Activated CD4-positive, alpha-beta memory T cell treated with anti-CD3 and anti-CD28 coated beads, Interleukin-2, amount 10 ng/mL, durations not matched to agents 7 days and 5 days (primary cell): ENCODE measurements around the gene GTF2A1L. TPM values are rescaled to one million over a fixed set of nuclear protein-coding genes. Genes with fewer than 3 reads are reported as not detected.
"Not testable (repeated sequence)": the region's sequence is repeated elsewhere in the genome, so short reads cannot be mapped to it uniquely, and the experiment has no call there.

ENCODE experiments used
- CTCF ChIA-PET: fragments of 350-600 bp; sonication (Branson Sonifier 250); formaldehyde crosslinking; loops from one replicate; lab custom pipeline; 2021; ENCODE audit warnings: antibody characterized with exemption, inconsistent platforms; lab: Charles Lee
- POLR2A ChIA-PET: fragments of 350-600 bp; sonication (Branson Sonifier 250); formaldehyde crosslinking; loops from one replicate; lab custom pipeline; 2021; ENCODE audit warnings: antibody characterized with exemption; lab: Charles Lee
- DNase-seq: peaks from one replicate; pipeline ENCODE4 v3.0.0-alpha.2; 2020
- H3K27ac Mint-ChIP-seq: one replicate; pipeline ENCODE4 v1.8.0; 2021; ENCODE audit warnings: mild to moderate bottlenecking, mixed read lengths
- H3K27me3 Mint-ChIP-seq: one replicate; pipeline ENCODE4 v1.8.0; 2021; ENCODE audit warnings: mixed read lengths
- H3K36me3 Mint-ChIP-seq: one replicate; pipeline ENCODE4 v1.8.0; 2021; ENCODE audit warnings: low read depth, mixed read lengths
- H3K4me1 Mint-ChIP-seq: one replicate; pipeline ENCODE4 v1.8.0; 2021; ENCODE audit warnings: mixed read lengths
- H3K4me3 Mint-ChIP-seq: one replicate; pipeline ENCODE4 v1.8.0; 2021; ENCODE audit warnings: mild to moderate bottlenecking, mixed read lengths
- H3K9me3 Mint-ChIP-seq: one replicate; pipeline ENCODE4 v1.8.0; 2021; ENCODE audit warnings: mixed read lengths
- total RNA-seq, 2 experiments: library from RNA; stranded (reverse); gene quantifications; one replicate each; pipeline ENCODE4 v1.2.3, GENCODE V29; 2021

The GTF2A1L gene
- total RNA-seq, 2 experiments from 2014 or later: not detected

DNA sequence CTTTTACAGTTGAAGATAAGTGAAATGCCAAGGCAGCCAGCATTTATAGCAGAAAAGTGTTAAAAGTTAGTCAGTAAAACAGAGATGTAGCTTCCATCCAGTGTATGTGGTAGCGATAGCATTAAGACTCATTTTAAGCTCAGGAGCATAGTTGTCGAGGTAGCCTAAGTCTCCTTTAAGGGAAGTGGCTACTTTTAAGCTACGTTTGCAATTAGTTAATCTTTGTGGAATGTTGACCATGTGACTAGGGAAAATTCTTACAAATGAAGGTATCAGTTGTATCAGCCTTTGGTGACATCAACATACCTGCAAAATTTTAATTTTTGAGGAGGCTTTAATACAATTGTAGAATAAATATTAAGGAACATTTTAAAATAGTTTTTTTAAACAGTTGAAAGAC, 76.0 kb downstream of the GTF2A1L start:
- peaks cover 11% of the 10 kb centered on the region for H3K27me3 Mint-ChIP-seq
- DNase-seq: no peak
- CTCF ChIA-PET: no interaction called here
- no peaks in the 10 kb centered on the region for H3K36me3 Mint-ChIP-seq
- H3K4me1 Mint-ChIP-seq: no peaks in the 10 kb centered on the region
- H3K4me3 Mint-ChIP-seq: no peak overlapping the region
- H3K9me3 Mint-ChIP-seq: no peaks in the 10 kb centered on the region
- H3K27ac Mint-ChIP-seq: no peak overlapping the region
- POLR2A ChIA-PET: no interaction called here

DNA sequence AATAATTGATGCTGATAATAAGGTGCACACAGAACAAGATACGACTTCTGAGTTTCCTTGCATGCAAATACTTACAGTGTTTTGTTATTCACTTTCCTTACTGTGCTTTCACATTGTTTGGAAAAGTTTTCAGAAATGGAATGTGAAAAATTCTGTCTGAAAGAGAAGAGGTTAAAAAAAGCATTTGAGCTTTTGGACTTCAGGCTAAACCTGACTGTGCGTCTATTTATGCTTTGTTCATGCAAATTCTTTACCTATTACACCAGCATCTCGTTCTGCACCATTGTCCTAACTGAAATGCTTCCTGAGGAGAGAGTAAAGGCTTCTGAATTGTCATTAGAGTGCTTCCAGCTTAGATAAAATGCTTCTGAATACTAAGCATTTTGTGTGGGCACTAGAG, 76.5 kb downstream of the GTF2A1L start:
- POLR2A ChIA-PET: no interaction called here
- Mint-ChIP-seq H3K4me1 (no peaks in the 10 kb centered on the region), H3K27ac (no peak overlapping the region), H3K36me3 (no peaks in the 10 kb centered on the region), H3K27me3 (peaks cover 11% of the 10 kb centered on the region), H3K9me3 (no peaks in the 10 kb centered on the region), H3K4me3 (no peak overlapping the region)
- no peak for DNase-seq
- CTCF ChIA-PET: no interaction called here

DNA sequence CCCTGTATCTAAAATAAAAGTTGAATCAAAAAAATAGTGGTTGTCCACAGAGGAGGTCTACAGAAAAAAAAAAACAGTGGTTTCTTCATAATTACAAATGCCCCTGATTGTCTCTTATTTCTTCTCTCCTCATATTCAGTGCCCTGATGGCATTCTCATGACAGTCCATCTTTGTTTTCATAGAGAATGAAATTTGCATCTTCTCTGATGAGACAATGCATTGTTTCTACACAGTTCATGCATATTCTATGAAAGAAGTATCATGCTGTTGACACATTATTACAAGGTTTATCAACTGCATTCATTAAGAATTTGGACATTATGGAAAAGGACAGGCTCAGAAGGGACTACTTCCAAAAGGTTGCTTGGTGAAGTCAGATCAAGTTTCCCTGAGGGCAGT, 78.3 kb downstream of the GTF2A1L start:
- no peak overlapping the region for H3K27ac Mint-ChIP-seq
- no peak overlapping the region for H3K4me3 Mint-ChIP-seq
- peaks cover 11% of the 10 kb centered on the region for H3K27me3 Mint-ChIP-seq
- DNase-seq: no peak
- ChIA-PET POLR2A (no interaction called here), CTCF (no interaction called here)
- no peaks in the 10 kb centered on the region for H3K9me3 Mint-ChIP-seq
- H3K4me1 Mint-ChIP-seq: no peaks in the 10 kb centered on the region
- H3K36me3 Mint-ChIP-seq: no peaks in the 10 kb centered on the region

DNA sequence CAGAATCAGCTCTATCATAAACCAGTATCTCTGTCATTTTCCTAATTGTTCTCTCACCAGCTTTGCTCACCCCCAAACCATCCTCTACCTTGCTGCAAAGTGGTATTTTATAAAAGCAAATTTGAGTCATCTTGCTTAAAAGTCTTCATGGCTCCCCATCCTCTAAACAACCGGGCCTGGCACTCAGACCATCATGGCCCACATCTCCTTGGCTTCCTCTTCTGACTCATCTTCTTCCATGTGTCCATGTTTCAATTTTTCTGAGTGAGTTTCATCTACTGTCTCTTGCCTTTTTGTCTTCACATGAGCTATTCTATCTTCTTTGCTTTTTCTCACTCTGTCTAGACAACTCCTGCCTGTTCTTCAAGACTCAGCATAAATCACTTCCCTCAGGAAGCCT, 79.2 kb downstream of the GTF2A1L start:
- no peak for DNase-seq
- no peaks in the 10 kb centered on the region for H3K36me3 Mint-ChIP-seq

DNA sequence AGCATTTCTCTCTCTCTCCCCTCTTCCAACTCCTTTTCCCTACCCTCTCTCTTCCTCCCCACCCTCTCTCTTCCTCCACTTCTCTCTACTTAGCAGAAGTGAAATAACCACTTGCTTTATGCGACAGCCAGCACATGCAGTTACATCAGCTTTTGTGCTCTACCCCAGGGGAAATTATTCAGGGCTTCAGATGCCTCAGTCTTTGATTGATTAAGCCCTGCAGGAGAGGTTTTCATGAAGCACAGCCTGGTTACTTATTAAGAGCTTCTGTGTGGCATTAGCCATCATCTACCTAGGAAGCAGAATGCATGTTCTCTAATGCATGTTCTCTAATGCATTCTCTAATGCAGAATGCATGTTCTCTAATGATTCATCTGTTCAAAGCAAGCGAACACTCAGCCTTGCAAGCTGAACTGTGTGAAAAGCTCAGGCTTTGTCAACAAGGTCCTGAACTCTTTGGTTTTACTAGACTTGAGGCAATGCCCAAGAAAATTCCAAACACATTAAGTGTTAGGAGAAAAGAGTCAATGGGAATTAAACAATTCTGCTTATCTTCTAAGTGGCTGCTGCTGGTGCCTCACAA, 81.8 kb downstream of the GTF2A1L start:
- CTCF ChIA-PET: no interaction called here
- POLR2A ChIA-PET: no interaction called here
- no peak overlapping the region for H3K4me3 Mint-ChIP-seq

More for the DNA sequence above, 79.2 kb downstream of the GTF2A1L start:
- Mint-ChIP-seq H3K4me1 (no peaks in the 10 kb centered on the region), H3K27me3 (peaks cover 11% of the 10 kb centered on the region), H3K4me3 (no peak overlapping the region), H3K27ac (no peak overlapping the region), H3K9me3 (no peaks in the 10 kb centered on the region)
- ChIA-PET CTCF (no interaction called here), POLR2A (no interaction called here)

DNA sequence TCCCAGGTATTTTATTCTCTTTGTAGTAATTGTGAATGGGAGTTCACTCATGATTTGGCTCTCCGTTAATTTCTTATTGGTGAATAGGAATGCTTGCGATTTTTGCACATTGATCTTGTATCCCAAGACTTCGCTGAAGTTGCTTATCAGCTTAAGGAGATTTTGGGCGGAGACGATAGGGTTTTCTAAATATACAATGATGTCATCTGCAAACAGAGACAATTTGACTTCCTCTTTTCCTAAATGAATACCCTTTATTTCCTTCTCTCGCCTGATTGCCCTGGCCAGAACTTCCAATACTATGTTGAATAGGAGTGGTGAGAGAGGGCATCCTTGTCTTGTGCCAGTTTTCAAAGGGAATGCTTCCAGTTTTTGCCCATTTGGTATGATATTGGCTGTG, 86.0 kb downstream of the GTF2A1L start:
- H3K36me3 Mint-ChIP-seq, H3K4me1 Mint-ChIP-seq, H3K4me3 Mint-ChIP-seq, H3K27ac Mint-ChIP-seq, DNase-seq, CTCF ChIA-PET, H3K27me3 Mint-ChIP-seq, POLR2A ChIA-PET, H3K9me3 Mint-ChIP-seq: not testable (repeated sequence)

More for the DNA sequence above, 81.8 kb downstream of the GTF2A1L start:
- Mint-ChIP-seq H3K27me3 (peaks cover 11% of the 10 kb centered on the region), H3K36me3 (no peaks in the 10 kb centered on the region), H3K27ac (no peak overlapping the region), H3K9me3 (no peaks in the 10 kb centered on the region), H3K4me1 (no peaks in the 10 kb centered on the region)
- no peak for DNase-seq

DNA sequence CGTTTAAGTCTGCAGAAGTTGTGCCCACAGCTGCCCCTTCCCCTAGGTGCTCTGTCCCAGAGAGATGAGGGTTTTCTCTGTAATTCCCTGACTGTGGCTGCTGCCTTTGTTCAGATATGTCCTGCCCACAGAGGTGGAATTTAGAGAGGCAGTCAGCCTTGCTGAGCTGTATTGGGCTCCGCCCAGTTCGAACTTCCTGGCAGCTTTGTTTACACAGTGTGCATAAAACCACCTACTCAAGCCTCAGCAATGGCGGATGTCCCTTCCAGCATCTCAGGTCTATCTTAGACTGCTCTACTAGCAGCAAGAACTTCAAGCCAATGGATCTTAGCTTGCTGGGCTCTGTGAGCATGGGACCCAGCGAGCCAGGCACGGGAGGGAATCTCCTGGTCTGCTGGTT, 89.8 kb downstream of the GTF2A1L start:
- H3K4me3 Mint-ChIP-seq: no peak overlapping the region
- H3K9me3 Mint-ChIP-seq: no peaks in the 10 kb centered on the region
- DNase-seq: peak; percentile 30
- H3K36me3 Mint-ChIP-seq: no peaks in the 10 kb centered on the region
- H3K27ac Mint-ChIP-seq: no peak overlapping the region
- peaks cover 11% of the 10 kb centered on the region for H3K27me3 Mint-ChIP-seq
- POLR2A ChIA-PET: no interaction called here
- CTCF ChIA-PET: no interaction called here
- H3K4me1 Mint-ChIP-seq: peaks cover 2% of the 10 kb centered on the region

DNA sequence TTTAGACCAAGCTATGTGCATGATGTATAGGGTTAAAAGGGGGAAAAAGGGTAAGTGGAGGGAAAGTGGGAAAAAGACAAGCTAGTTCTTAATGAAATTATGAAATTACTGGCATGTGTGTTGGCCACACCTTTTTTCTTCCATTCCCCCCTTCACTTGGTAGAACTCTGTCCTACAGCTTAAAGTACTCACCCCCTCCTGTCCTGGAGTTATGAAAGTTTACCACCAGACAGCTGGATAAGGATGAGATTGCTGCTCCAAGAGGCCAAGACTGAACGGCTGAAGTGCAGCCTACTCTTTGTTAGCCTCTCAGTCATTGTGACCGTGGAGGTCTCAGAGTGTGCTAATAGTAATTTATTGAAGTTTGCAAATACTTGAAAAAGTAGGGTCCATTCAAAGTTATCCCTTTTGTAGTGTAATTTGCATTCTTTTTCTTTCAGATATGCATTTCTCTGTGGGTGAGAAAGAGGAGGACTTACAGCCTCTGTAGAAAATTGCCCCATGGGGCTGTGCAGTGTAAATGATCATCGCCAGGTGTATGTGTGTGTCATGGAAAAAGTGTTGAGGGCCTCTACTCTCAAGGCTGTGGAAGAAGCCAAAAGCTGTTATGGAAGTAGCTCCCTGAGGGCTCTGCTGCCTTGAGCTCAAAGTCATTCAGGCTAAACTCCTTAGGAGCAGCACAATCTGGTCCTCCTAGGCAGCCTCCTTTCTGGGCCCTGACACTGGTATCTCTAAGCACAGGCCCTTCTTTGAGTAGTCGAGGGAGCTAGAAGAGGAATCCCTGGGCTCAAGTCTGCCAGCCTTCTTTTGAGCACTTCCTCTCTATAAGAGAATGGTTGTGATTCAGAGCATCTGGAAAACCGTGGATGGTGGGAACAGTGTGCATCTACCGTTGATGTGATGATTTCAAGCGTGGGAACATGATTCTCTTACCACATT, 91.7 kb downstream of the GTF2A1L start:
- Mint-ChIP-seq H3K27ac (no peak overlapping the region), H3K9me3 (no peaks in the 10 kb centered on the region), H3K27me3 (peaks cover 14% of the 10 kb centered on the region), H3K4me3 (no peak overlapping the region), H3K4me1 (peaks cover 2% of the 10 kb centered on the region), H3K36me3 (no peaks in the 10 kb centered on the region)
- CTCF ChIA-PET: no interaction called here
- DNase-seq: no peak
- POLR2A ChIA-PET: no interaction called here

DNA sequence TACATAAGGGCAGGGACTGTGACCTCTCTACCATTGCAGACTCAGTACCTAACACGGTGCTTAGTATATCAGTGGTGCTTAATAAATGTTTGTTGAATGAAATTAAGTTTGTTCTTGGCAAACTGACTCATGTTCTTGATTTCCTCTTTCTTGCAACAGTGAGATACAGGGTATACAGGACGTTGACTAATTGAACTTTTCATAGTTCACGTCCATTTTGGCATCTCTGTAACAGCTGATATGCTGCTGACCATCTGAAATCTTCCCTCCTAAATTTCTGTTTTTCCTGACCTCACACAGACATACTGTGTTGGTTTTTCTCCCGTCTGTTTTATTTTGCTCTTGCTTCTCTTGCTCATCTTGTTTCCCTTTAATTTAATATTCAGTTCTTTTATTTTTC, 93.7 kb downstream of the GTF2A1L start:
- no peaks in the 10 kb centered on the region for H3K36me3 Mint-ChIP-seq
- H3K4me1 Mint-ChIP-seq: peaks cover 2% of the 10 kb centered on the region
- peaks cover 14% of the 10 kb centered on the region for H3K27me3 Mint-ChIP-seq
- no peak overlapping the region for H3K4me3 Mint-ChIP-seq
- CTCF ChIA-PET: no interaction called here
- no peak for DNase-seq
- H3K9me3 Mint-ChIP-seq: no peaks in the 10 kb centered on the region
- POLR2A ChIA-PET: no interaction called here
- H3K27ac Mint-ChIP-seq: no peak overlapping the region

DNA sequence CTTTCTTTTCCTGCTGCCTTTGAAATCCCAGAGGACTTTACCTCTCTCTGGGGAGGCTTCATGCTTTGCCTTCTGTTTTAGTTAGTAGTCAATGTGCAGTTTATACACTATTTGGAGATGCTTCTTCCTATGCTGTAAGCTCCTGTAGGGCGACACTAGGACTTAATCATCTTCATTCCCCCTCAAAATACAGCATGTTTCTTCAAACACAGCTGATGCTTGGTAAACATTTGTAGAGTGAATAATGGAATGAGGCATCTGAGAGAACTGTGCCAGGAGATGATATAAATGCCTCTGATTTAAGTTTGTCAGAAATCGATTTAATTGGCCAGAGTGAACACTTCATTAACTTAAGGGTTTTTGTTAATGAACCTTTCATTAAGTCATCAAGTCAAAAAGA, 94.5 kb downstream of the GTF2A1L start:
- H3K4me1 Mint-ChIP-seq: peaks cover 2% of the 10 kb centered on the region
- no peak for DNase-seq
- CTCF ChIA-PET: no interaction called here
- peaks cover 14% of the 10 kb centered on the region for H3K27me3 Mint-ChIP-seq
- POLR2A ChIA-PET: no interaction called here
- no peaks in the 10 kb centered on the region for H3K36me3 Mint-ChIP-seq
- H3K27ac Mint-ChIP-seq: no peak overlapping the region
- H3K9me3 Mint-ChIP-seq: no peaks in the 10 kb centered on the region
- H3K4me3 Mint-ChIP-seq: no peak overlapping the region

DNA sequence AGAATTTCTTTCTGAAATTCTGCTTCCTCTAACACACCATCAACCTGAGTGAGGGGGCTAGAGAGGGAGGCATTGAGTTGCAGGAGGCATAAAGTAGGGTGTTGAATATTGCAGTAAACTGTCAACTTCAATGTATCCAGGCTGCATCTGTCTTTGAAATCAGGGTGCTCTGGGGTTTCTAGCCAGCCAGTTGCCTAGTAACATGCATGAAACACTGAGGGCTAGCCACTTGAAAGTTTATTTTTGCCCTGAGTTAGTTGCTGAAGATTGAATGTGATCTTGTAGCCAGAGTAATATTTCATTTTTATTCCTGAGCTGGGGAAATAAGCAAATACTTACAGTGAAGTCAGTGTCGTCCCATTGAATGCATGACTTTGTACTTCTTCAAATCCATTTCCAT, 96.0 kb downstream of the GTF2A1L start:
- Mint-ChIP-seq H3K9me3 (no peaks in the 10 kb centered on the region), H3K4me3 (no peak overlapping the region), H3K27me3 (peaks cover 14% of the 10 kb centered on the region), H3K36me3 (no peaks in the 10 kb centered on the region), H3K27ac (no peak overlapping the region), H3K4me1 (no peaks in the 10 kb centered on the region)
- CTCF ChIA-PET: no interaction called here
- POLR2A ChIA-PET: no interaction called here
- DNase-seq: no peak

DNA sequence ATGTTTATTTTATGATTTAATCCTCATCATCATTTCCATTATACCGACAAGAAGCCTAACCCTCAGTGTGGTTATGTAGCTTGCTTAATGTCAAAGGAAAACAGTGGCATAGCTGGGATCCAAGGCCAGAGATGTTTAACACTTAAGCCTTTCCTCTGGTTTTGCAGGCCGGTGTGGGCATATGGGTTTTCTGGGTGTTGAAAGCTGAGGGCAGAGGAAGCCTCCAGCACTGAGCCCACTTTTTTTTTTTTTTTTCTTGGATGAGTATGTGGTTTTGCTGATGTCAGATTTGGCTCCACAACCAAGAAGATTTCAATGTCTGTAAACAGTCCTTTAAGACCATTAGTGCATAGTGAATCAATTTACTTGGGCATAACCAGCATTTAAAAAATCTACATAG, 96.6 kb downstream of the GTF2A1L start:
- H3K4me3 Mint-ChIP-seq: no peak overlapping the region
- no peaks in the 10 kb centered on the region for H3K36me3 Mint-ChIP-seq
- peaks cover 14% of the 10 kb centered on the region for H3K27me3 Mint-ChIP-seq
- no peaks in the 10 kb centered on the region for H3K9me3 Mint-ChIP-seq
- ChIA-PET CTCF (no interaction called here), POLR2A (no interaction called here)
- H3K27ac Mint-ChIP-seq: no peak overlapping the region
- no peaks in the 10 kb centered on the region for H3K4me1 Mint-ChIP-seq
- no peak for DNase-seq

DNA sequence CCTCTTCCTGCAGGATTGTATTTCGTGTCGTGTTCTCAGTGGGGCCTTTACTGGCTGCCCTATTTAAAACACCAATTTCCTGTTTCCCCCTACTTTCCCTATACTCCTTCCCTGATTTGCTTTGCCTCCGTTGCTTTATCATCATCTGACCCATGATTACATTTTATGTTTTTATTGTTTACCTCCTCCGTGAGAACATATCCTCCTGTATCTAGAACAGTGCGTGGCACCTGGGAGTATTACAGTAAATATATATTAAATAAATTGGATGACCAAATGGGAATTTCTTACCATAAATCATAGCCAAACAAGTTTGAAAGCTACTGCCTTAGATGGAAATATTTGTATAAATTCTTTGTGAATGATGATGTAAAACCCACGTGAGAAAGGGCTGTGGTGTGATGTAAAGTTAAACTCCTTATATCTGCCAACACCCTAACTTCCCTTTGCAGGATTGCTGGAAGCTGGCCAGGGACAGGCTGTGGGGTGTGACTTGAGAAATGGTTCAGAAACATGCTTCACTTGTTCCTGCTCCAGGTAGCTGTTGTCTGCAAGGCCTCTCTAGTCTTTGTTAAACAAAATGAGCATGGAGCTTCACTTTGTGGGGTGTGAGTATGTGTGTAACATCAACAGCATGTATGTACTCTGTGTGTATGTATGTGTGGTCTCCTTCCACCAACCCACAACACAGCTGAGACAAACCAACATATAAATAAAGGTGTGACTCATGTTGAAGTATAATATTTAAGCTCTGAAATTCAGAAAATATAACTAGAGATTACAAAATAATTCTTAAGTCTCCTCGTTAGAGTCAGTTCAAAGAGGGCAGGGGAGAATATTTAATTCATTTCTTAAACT, 97.6 kb downstream of the GTF2A1L start:
- ChIA-PET POLR2A (no interaction called here), CTCF (no interaction called here)
- DNase-seq: no peak

More for the DNA sequence above, 97.6 kb downstream of the GTF2A1L start:
- H3K27me3 Mint-ChIP-seq: peaks cover 14% of the 10 kb centered on the region
- H3K9me3 Mint-ChIP-seq: no peaks in the 10 kb centered on the region
- no peaks in the 10 kb centered on the region for H3K4me1 Mint-ChIP-seq
- no peak overlapping the region for H3K27ac Mint-ChIP-seq
- H3K36me3 Mint-ChIP-seq: no peaks in the 10 kb centered on the region
- no peak overlapping the region for H3K4me3 Mint-ChIP-seq
